ENCODE data around the gene PGM2L1.

DNA sequence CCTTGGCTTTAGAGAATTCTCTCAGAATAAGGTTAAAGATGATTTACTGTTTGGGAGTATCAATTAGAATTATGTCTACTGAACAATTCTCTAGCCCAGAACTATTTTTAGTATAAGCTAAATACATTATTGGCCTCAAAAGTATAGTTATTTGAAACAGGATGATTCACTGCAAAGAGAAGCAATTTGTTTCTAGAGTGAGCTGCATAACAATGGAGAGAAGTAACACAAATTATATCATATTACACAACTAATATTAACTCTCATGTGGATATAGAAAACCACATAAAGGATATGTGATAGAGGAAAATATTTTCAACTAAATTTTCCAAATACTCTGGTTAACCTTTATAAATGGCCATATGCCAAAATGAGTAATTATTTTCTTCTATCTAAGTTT, 24.9 kb downstream of the PGM2L1 start:
- TF ChIP-seq, protein P1, sequence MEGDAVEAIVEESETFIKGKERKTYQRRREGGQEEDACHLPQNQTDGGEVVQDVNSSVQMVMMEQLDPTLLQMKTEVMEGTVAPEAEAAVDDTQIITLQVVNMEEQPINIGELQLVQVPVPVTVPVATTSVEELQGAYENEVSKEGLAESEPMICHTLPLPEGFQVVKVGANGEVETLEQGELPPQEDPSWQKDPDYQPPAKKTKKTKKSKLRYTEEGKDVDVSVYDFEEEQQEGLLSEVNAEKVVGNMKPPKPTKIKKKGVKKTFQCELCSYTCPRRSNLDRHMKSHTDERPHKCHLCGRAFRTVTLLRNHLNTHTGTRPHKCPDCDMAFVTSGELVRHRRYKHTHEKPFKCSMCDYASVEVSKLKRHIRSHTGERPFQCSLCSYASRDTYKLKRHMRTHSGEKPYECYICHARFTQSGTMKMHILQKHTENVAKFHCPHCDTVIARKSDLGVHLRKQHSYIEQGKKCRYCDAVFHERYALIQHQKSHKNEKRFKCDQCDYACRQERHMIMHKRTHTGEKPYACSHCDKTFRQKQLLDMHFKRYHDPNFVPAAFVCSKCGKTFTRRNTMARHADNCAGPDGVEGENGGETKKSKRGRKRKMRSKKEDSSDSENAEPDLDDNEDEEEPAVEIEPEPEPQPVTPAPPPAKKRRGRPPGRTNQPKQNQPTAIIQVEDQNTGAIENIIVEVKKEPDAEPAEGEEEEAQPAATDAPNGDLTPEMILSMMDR (IDR thresholded peaks at IDR 0.05) = no peak
- TF ChIP-seq POLR2AphosphoS5 (IDR thresholded peaks at IDR 0.05; ENCODE audit: low read depth, low read length) (no peak), TCF7L2 (IDR thresholded peaks at IDR 0.05; ENCODE audit: low read depth, low read length) (no peak), SIN3A (IDR thresholded peaks at IDR 0.05; ENCODE audit: borderline replicate concordance, insufficient read depth, low read depth, low read length) (no peak)
